Tibial nerve (tissue), 3 donors: ENCODE results near the gene CSE1L.

ENCODE experiments used
- POLR2A ChIP-seq, 2 donors: fragments of 450-650 bp; IDR thresholded peaks; one replicate each; pipeline ENCODE4 v1.6.1; 2017; ENCODE audit warnings: antibody characterized with exemption in 2 of 2, mild to moderate bottlenecking in 2 of 2, moderate library complexity in 2 of 2
- TF ChIP-seq, protein P1 (sequence below), 5 experiments: fragments of 200-600 bp in 3 of 5; fragments of 450-650 bp in 2 of 5; sonication (generic) in 3 of 5; IDR thresholded peaks; one replicate each; pipeline ENCODE4 v1.5.1; 2016 to 2019; ENCODE audit warnings: antibody characterized with exemption in 5 of 5, mild to moderate bottlenecking in 3 of 5, moderate library complexity in 2 of 5

DNA sequence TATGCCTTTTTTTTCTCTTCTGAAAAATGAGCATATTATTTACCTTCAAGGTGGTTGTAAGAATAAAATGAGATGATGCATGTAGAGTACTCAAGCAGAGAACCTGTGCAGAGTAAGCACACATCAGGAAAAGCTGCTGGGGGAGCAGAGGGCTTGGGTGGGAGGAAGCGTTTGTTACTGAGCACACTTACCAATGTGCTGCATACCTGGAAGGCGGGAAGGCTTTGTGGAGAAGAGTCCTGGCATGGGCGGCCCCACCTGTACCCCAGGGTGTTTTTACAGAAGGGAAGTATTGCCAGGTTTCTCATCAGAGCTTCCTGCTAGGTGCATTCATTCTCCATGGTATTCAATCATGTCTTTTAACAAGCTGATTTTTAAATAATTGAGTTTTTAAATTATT lies 52.9 kb downstream of the CSE1L start:
- TF ChIP-seq, protein P1, sequence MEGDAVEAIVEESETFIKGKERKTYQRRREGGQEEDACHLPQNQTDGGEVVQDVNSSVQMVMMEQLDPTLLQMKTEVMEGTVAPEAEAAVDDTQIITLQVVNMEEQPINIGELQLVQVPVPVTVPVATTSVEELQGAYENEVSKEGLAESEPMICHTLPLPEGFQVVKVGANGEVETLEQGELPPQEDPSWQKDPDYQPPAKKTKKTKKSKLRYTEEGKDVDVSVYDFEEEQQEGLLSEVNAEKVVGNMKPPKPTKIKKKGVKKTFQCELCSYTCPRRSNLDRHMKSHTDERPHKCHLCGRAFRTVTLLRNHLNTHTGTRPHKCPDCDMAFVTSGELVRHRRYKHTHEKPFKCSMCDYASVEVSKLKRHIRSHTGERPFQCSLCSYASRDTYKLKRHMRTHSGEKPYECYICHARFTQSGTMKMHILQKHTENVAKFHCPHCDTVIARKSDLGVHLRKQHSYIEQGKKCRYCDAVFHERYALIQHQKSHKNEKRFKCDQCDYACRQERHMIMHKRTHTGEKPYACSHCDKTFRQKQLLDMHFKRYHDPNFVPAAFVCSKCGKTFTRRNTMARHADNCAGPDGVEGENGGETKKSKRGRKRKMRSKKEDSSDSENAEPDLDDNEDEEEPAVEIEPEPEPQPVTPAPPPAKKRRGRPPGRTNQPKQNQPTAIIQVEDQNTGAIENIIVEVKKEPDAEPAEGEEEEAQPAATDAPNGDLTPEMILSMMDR (IDR thresholded peaks at IDR 0.05), result no peak
- no peak for TF ChIP-seq POLR2A (IDR thresholded peaks at IDR 0.05)
